Activated naive CD4-positive, alpha-beta T cell (primary cell): ENCODE results near the gene CCDC190.
"Not testable (repeated sequence)": the region's sequence is repeated elsewhere in the genome, so short reads cannot be mapped to it uniquely, and the experiment has no call there.

Experiments
- DNase-seq, 4 experiments: peaks; one replicate each; lab custom pipeline; 2025; lab: John Stamatoyannopoulos, UW

CCDC190 gene

GRCh38 chr1:162832470-162832869 lies 28.5 kb downstream of the CCDC190 start:
- no peak for DNase-seq

- DNase-seq, result no peak
Observed at GRCh38 chr1:162829268-162829667, 31.7 kb downstream of the CCDC190 start.

- DNase-seq, result no peak
Observed at GRCh38 chr1:162823771-162824525, 37.0 kb downstream of the CCDC190 start.

- DNase-seq, result no peak
Observed at GRCh38 chr1:162823231-162823630, 37.7 kb downstream of the CCDC190 start.

GRCh38 chr1:162822391-162823200 lies 38.4 kb downstream of the CCDC190 start:
- no peak for DNase-seq

- DNase-seq, result not testable (repeated sequence)
Observed at GRCh38 chr1:162818666-162819065, 42.3 kb downstream of the CCDC190 start.

GRCh38 chr1:162818136-162818535 lies 42.8 kb downstream of the CCDC190 start:
- DNase-seq, result not testable (repeated sequence)

GRCh38 chr1:162812357-162812756 lies 48.6 kb downstream of the CCDC190 start:
- DNase-seq, result not testable (repeated sequence)

GRCh38 chr1:162807503-162807902 lies 53.5 kb downstream of the CCDC190 start:
- not testable (repeated sequence) for DNase-seq
